ENCODE measurements around the gene DENND4B. TPM values are rescaled to one million over a fixed set of nuclear protein-coding genes. Genes with fewer than 3 reads are reported as not detected.
A peak's percentile ranks its signal among the peaks of the same experiment; 100 is the strongest.

The DENND4B gene
- total and polyA plus RNA-seq, 9 of the 15 experiments (the other 6 are each of a cell fraction or from before 2014, with no cell fraction given): 9.5 to 80.5 (median 23.1) TPM

- TF ChIP-seq RAD51 (IDR thresholded peaks at IDR 0.05; ENCODE audit: borderline replicate concordance, low read depth) (peak; percentile 45; the same call in 1 of the 2 replicates), ZNF121 (CRISPR knock-in tag; conservative IDR thresholded peaks at IDR 0.05) (no peak), ZBTB11 (CRISPR knock-in tag; IDR thresholded peaks at IDR 0.05) (peak in 2 of 3 experiments; percentile 65 to 92; a peak in 3 of 6 replicates), ZNF766 (CRISPR knock-in tag; conservative IDR thresholded peaks at IDR 0.05) (no peak; the same call in 1 of the 2 replicates), IRF1 (CRISPR knock-in tag; IDR thresholded peaks at IDR 0.05; ENCODE audit: borderline replicate concordance) (0 out of 2 replicates have a peak, but pooled peaks have one; percentile 10), ZNF431 (CRISPR knock-in tag; IDR thresholded peaks at IDR 0.05) (no peak), THRAP3 (IDR thresholded peaks at IDR 0.05; ENCODE audit: borderline replicate concordance) (no peak), ZNF224 (CRISPR knock-in tag; IDR thresholded peaks at IDR 0.05) (no peak), DMBX1 (CRISPR knock-in tag; IDR thresholded peaks at IDR 0.05; ENCODE audit: borderline replicate concordance) (no peak), PCBP1 (IDR thresholded peaks at IDR 0.05; ENCODE audit: low read depth, low read length, poor library complexity, severe bottlenecking) (no peak), PCBP2 (IDR thresholded peaks at IDR 0.05; ENCODE audit: low read depth, low read length, poor library complexity, severe bottlenecking) (no peak), ZNF518B (CRISPR knock-in tag; IDR thresholded peaks at IDR 0.05) (no peak), HCFC1 (IDR thresholded peaks at IDR 0.05; ENCODE audit: low read depth, low read length) (no peak), ZNF77 (CRISPR knock-in tag; IDR thresholded peaks at IDR 0.05) (no peak), CBFA2T2 (conservative IDR thresholded peaks at IDR 0.05) (peak; percentile 17; the same call in 1 of the 2 replicates), PURB (CRISPR knock-in tag; IDR thresholded peaks at IDR 0.05; ENCODE audit: low read depth) (no peak), COPS2 (conservative IDR thresholded peaks at IDR 0.05) (no peak), ZNF561 (CRISPR knock-in tag; conservative IDR thresholded peaks at IDR 0.05) (no peak), DIDO1 (tag; IDR thresholded peaks at IDR 0.05; ENCODE audit: low read depth) (no peak), PYGO2 (tag; IDR thresholded peaks at IDR 0.05) (no peak)
These were observed 510 bp downstream of the DENND4B start (continued) for GRCh38 chr1:153945795-153946621.

All from K562 (cell line).